Epithelial cell of esophagus (primary cell): ENCODE data around the gene CYP2W1.

Experiments
- DNase-seq: peaks from one replicate; pipeline ENCODE4 v3.0.0; 2010; ENCODE audit warnings: low read depth
- H3K4me3 ChIP-seq: 2 replicates; pipeline ENCODE4 v1.5.1; 2011; ENCODE audit warnings: mild to moderate bottlenecking, low read length, control low read depth
- CTCF ChIP-seq: IDR thresholded peaks from 2 replicates; pipeline ENCODE4 v1.5.1; 2011; ENCODE audit warnings: low read depth, mild to moderate bottlenecking, low read length, control low read depth, inconsistent platforms; ENCODE audit not compliant: insufficient read depth; ENCODE audit errors: missing control alignments

CYP2W1 gene

GRCh38 chr7:983004-983615 is at the start of gene CYP2W1:
TSS of gene CYP2W1 (plus strand) at chr7:983181. CDS start at chr7:983212, 31 bp downstream.
- no peak for DNase-seq
- TF ChIP-seq CTCF, result no peak
- H3K4me3 ChIP-seq, result peak within 1 kb of the TSS; percentile 43

GRCh38 chr7:934469-935163 is 48.4 kb upstream of the CYP2W1 start:
- H3K4me3 ChIP-seq, result no peak overlapping the region
- no peak for TF ChIP-seq CTCF
- no peak for DNase-seq

- no peak for DNase-seq
- H3K4me3 ChIP-seq, result no peak overlapping the region
- no peak for TF ChIP-seq CTCF
Observed at GRCh38 chr7:935164-935873, 47.7 kb upstream of the CYP2W1 start.

GRCh38 chr7:935874-936385 is 47.1 kb upstream of the CYP2W1 start:
- no peak for TF ChIP-seq CTCF
- no peak for DNase-seq
- no peak overlapping the region for H3K4me3 ChIP-seq

- peak; percentile 52 for DNase-seq
- no peak overlapping the region for H3K4me3 ChIP-seq
- no peak for TF ChIP-seq CTCF
Observed at GRCh38 chr7:936386-937054, 46.5 kb upstream of the CYP2W1 start.

GRCh38 chr7:937856-938484 is 45.0 kb upstream of the CYP2W1 start:
- no peak overlapping the region for H3K4me3 ChIP-seq
- no peak for DNase-seq
- TF ChIP-seq CTCF, result no peak
